Stimulated activated effector memory CD8-positive, alpha-beta T cell treated with anti-CD3 and anti-CD28 coated beads, Interleukin-12 subunit alpha, Interleukin-12 subunit beta, amount 100 ng/mL, for 72 hours (primary cell): ENCODE measurements around the gene ACOXL.

Experiments used
- ATAC-seq: fragments of 150-1000 bp; cut with Tn5 transposase; 2 replicates; pipeline ENCODE4 v1.10.0; 2021
- DNase-seq, 2 donors: peaks; one replicate each; pipeline ENCODE4 v3.0.0; 2021 to 2022; ENCODE audit warnings: low spot score in 2 of 2
- H3K27ac Mint-ChIP-seq: one replicate; pipeline ENCODE4 v1.8.0; 2022; ENCODE audit warnings: mild to moderate bottlenecking, mixed read lengths
- H3K36me3 Mint-ChIP-seq: one replicate; pipeline ENCODE4 v1.8.0; 2022; ENCODE audit warnings: mild to moderate bottlenecking, mixed read lengths
- H3K4me1 Mint-ChIP-seq: one replicate; pipeline ENCODE4 v1.8.0; 2022; ENCODE audit warnings: mixed read lengths
- H3K4me3 Mint-ChIP-seq: one replicate; pipeline ENCODE4 v1.8.0; 2022; ENCODE audit warnings: mild to moderate bottlenecking, mixed read lengths
- H3K9me3 Mint-ChIP-seq: one replicate; pipeline ENCODE4 v1.8.0; 2022; ENCODE audit warnings: mixed read lengths

The ACOXL gene

GRCh38 chr2:110994250-110994961 is 262.0 kb downstream of the ACOXL start:
- no peak for ATAC-seq
- no peak overlapping the region for H3K4me3 Mint-ChIP-seq

GRCh38 chr2:110995911-110996310 is 263.5 kb downstream of the ACOXL start:
- Mint-ChIP-seq H3K4me3 (no peak overlapping the region), H3K27ac (no peak overlapping the region), H3K36me3 (no peaks in the 10 kb centered on the region), H3K4me1 (peaks cover 17% of the 10 kb centered on the region), H3K9me3 (no peaks in the 10 kb centered on the region)
- DNase-seq (no peak), ATAC-seq (no peak)

More at GRCh38 chr2:110994250-110994961, 262.0 kb downstream of the ACOXL start:
- DNase-seq: no peak
- H3K36me3 Mint-ChIP-seq: no peaks in the 10 kb centered on the region
- no peaks in the 10 kb centered on the region for H3K9me3 Mint-ChIP-seq
- H3K4me1 Mint-ChIP-seq: peaks cover 17% of the 10 kb centered on the region
- no peak overlapping the region for H3K27ac Mint-ChIP-seq

- no peaks in the 10 kb centered on the region for H3K9me3 Mint-ChIP-seq
- ATAC-seq (no peak), DNase-seq (no peak)
- H3K4me1 Mint-ChIP-seq: peaks cover 10% of the 10 kb centered on the region
- H3K36me3 Mint-ChIP-seq: no peaks in the 10 kb centered on the region
- no peak overlapping the region for H3K27ac Mint-ChIP-seq
- no peak overlapping the region for H3K4me3 Mint-ChIP-seq
Observed at GRCh38 chr2:110997331-110998045, 265.1 kb downstream of the ACOXL start.

GRCh38 chr2:110998311-110998710 is 265.9 kb downstream of the ACOXL start:
- Mint-ChIP-seq H3K36me3 (no peaks in the 10 kb centered on the region), H3K27ac (no peak overlapping the region), H3K9me3 (no peaks in the 10 kb centered on the region), H3K4me1 (peaks cover 10% of the 10 kb centered on the region), H3K4me3 (no peak overlapping the region)
- DNase-seq (no peak), ATAC-seq (no peak)

GRCh38 chr2:110999626-111000025 is 267.3 kb downstream of the ACOXL start:
- ATAC-seq (no peak), DNase-seq (no peak)
- H3K27ac Mint-ChIP-seq: no peak overlapping the region
- no peaks in the 10 kb centered on the region for H3K36me3 Mint-ChIP-seq
- no peaks in the 10 kb centered on the region for H3K9me3 Mint-ChIP-seq
- peaks cover 2% of the 10 kb centered on the region for H3K4me1 Mint-ChIP-seq
- H3K4me3 Mint-ChIP-seq: no peak overlapping the region

- H3K4me1 Mint-ChIP-seq: peaks cover 5% of the 10 kb centered on the region
- ATAC-seq: no peak
- no peak for DNase-seq
- H3K4me3 Mint-ChIP-seq: no peak overlapping the region
- H3K27ac Mint-ChIP-seq: no peak overlapping the region
- no peaks in the 10 kb centered on the region for H3K9me3 Mint-ChIP-seq
- H3K36me3 Mint-ChIP-seq: no peaks in the 10 kb centered on the region
Observed at GRCh38 chr2:111005307-111005706, 272.9 kb downstream of the ACOXL start.

GRCh38 chr2:111005821-111006220 is 273.4 kb downstream of the ACOXL start:
- DNase-seq: no peak
- Mint-ChIP-seq H3K27ac (no peak overlapping the region), H3K4me3 (no peak overlapping the region), H3K4me1 (peaks cover 5% of the 10 kb centered on the region), H3K36me3 (no peaks in the 10 kb centered on the region), H3K9me3 (no peaks in the 10 kb centered on the region)
- ATAC-seq: no peak

- H3K27ac Mint-ChIP-seq: no peak overlapping the region
- peaks cover 5% of the 10 kb centered on the region for H3K4me1 Mint-ChIP-seq
Observed at GRCh38 chr2:111007757-111008688, 275.6 kb downstream of the ACOXL start.

GRCh38 chr2:111011218-111011617 is 278.8 kb downstream of the ACOXL start:
- Mint-ChIP-seq H3K4me3 (no peak overlapping the region), H3K27ac (no peak overlapping the region), H3K36me3 (no peaks in the 10 kb centered on the region), H3K4me1 (peaks cover under 1% of the 10 kb centered on the region), H3K9me3 (peaks cover 5% of the 10 kb centered on the region)
- ATAC-seq (no peak), DNase-seq (no peak)

More at GRCh38 chr2:111007757-111008688, 275.6 kb downstream of the ACOXL start:
- ATAC-seq: no peak
- H3K9me3 Mint-ChIP-seq: no peaks in the 10 kb centered on the region
- H3K4me3 Mint-ChIP-seq: no peak overlapping the region
- DNase-seq: no peak
- H3K36me3 Mint-ChIP-seq: no peaks in the 10 kb centered on the region

- DNase-seq (no peak), ATAC-seq (peak; percentile 62)
- Mint-ChIP-seq H3K4me3 (no peak overlapping the region), H3K9me3 (peaks cover 5% of the 10 kb centered on the region), H3K36me3 (no peaks in the 10 kb centered on the region), H3K4me1 (peaks cover 22% of the 10 kb centered on the region), H3K27ac (no peak overlapping the region)
Observed at GRCh38 chr2:111015283-111015995, 283.1 kb downstream of the ACOXL start.

GRCh38 chr2:111017034-111017622 is 284.8 kb downstream of the ACOXL start:
- peak; percentile 26 for ATAC-seq
- Mint-ChIP-seq H3K4me1 (peaks cover 22% of the 10 kb centered on the region), H3K27ac (peak overlapping the region; percentile 9), H3K36me3 (no peaks in the 10 kb centered on the region), H3K9me3 (peaks cover 5% of the 10 kb centered on the region), H3K4me3 (no peak overlapping the region)
- no peak for DNase-seq

GRCh38 chr2:111017909-111018308 is 285.5 kb downstream of the ACOXL start:
- DNase-seq (no peak), ATAC-seq (no peak)
- H3K9me3 Mint-ChIP-seq: peaks cover 5% of the 10 kb centered on the region
- H3K27ac Mint-ChIP-seq: peak overlapping the region; percentile 16
- no peaks in the 10 kb centered on the region for H3K36me3 Mint-ChIP-seq
- H3K4me3 Mint-ChIP-seq: no peak overlapping the region
- H3K4me1 Mint-ChIP-seq: peaks cover 22% of the 10 kb centered on the region

GRCh38 chr2:111019381-111019780 is 287.0 kb downstream of the ACOXL start:
- Mint-ChIP-seq H3K27ac (no peak overlapping the region), H3K4me3 (no peak overlapping the region), H3K36me3 (no peaks in the 10 kb centered on the region), H3K4me1 (peaks cover 22% of the 10 kb centered on the region), H3K9me3 (no peaks in the 10 kb centered on the region)
- DNase-seq (no peak), ATAC-seq (no peak)

GRCh38 chr2:111022633-111023032 is 290.3 kb downstream of the ACOXL start:
- Mint-ChIP-seq H3K27ac (no peak overlapping the region), H3K36me3 (no peaks in the 10 kb centered on the region), H3K9me3 (no peaks in the 10 kb centered on the region), H3K4me3 (no peak overlapping the region), H3K4me1 (peaks cover 19% of the 10 kb centered on the region)
- DNase-seq (no peak), ATAC-seq (no peak)
